ENCODE measurements around the gene LRRC25. TPM values are rescaled to one million over a fixed set of nuclear protein-coding genes. Genes with fewer than 3 reads are reported as not detected.

LRRC25 gene
- total RNA-seq (2013; cell fraction: nucleolus; rRNA removed): 14.5 and 19.3 TPM in 2 replicates
- total RNA-seq (2014; rRNA removed) (2.5 and 2.9 TPM in 2 replicates), total RNA-seq (2014; rRNA removed; fragmentation: Illumina TruSeq; extraction: Trizol) (1.1 TPM in 2 replicates), total RNA-seq (2021) (2.7 TPM in 2 replicates), polyA plus RNA-seq (2011; rRNA removed) (0.19 and 0.38 TPM in 2 replicates), polyA plus RNA-seq (2014; fragmentation: Illumina TruSeq; extraction: Trizol) (1.00 and 1.3 TPM in 2 replicates), polyA plus RNA-seq (2014; fragmentation: Nextera tagmentation; extraction: Ambion mirVana) (under 1 TPM; 0.50 to 0.53 TPM), polyA plus RNA-seq (2014; rRNA removed) (2.1 and 2.7 TPM in 2 replicates), polyA plus RNA-seq (2016; fragmentation: Nextera tagmentation; extraction: Ambion mirVana) (1 to 10 TPM; 1.2 to 1.6 TPM), polyA minus RNA-seq (2011; rRNA and poly(A)+ RNA removed) (0.44 and 1.1 TPM in 2 replicates), Bru-seq, nascent RNA (percentile 30 among the genes with signal in this experiment), BruChase-seq, experiment 1, labeled RNA remaining after a 6-hour chase (percentile 19 among the genes with signal in this experiment), BruChase-seq, experiment 2, labeled RNA remaining after a 2-hour chase (percentile 34 among the genes with signal in this experiment)
- 1.6 TPM for polyA plus RNA-seq (2011; ENCODE audit: low read depth)
- 0.55 and 0.87 TPM in 2 replicates for polyA plus RNA-seq (2011; cell fraction: cytosol; rRNA removed)
- 0.24 and 0.42 TPM in 2 replicates for polyA plus RNA-seq (2011; cell fraction: nucleus; rRNA removed)
- polyA plus RNA-seq (2012): 4.1 and 4.9 TPM in 2 replicates
- polyA minus RNA-seq (2011; cell fraction: cytosol; rRNA and poly(A)+ RNA removed): 0.67 TPM in 1 of 2 replicates, not detected in the other
- polyA minus RNA-seq (2011; cell fraction: nucleus; rRNA and poly(A)+ RNA removed): 0.73 and 0.86 TPM in 2 replicates
- long read RNA-seq, experiment 1: 0 reads
- long read RNA-seq, experiment 2: 0 reads

- Histone ChIP-seq H4K20me1 (ENCODE audit: control insufficient read depth, insufficient read depth) (no peaks in the 10 kb centered on the region), H2AFZ (ENCODE audit: control insufficient read depth, low read depth, low read length) (peak within 1 kb of the TSS; percentile 69), H3K4me3 (peak within 1 kb of the TSS; percentile 79), H3K36me3 (ENCODE audit: control insufficient read depth in 2 of 2, insufficient read depth in 2 of 2, low read length in 1 of 2) (no peaks in the 10 kb centered on the region), H3K27ac (ENCODE audit: control insufficient read depth, insufficient read depth) (no peak within 1 kb of the TSS), H3K4me2 (ENCODE audit: control insufficient read depth, insufficient read depth) (peak within 1 kb of the TSS; percentile 79), H3K79me2 (ENCODE audit: control insufficient read depth, insufficient read depth, low read length) (no peaks in the 10 kb centered on the region), H3K9me3 (replicated peaks; ENCODE audit: control insufficient read depth, insufficient read depth, low read length) (no peaks in the 10 kb centered on the region), H3K4me1 (ENCODE audit: control insufficient read depth, insufficient read depth, low read length) (peaks cover 38% of the 10 kb centered on the region), H3K27me3 (replicated peaks in 1 of 2; ENCODE audit: control insufficient read depth in 2 of 2, insufficient read depth in 2 of 2, low read length in 1 of 2) (no peaks in the 10 kb centered on the region), H3K9ac (ENCODE audit: control insufficient read depth, insufficient read depth, low read length) (peak within 1 kb of the TSS; percentile 19; the same call in 1 of the 2 replicates)
- FAIRE-seq (no peak), ATAC-seq (peak; percentile 88), DNase-seq (ENCODE audit: low read depth, low spot score) (no peak)
- ChIA-PET CTCF (interaction anchor here (0.6 to 5.8 kb wide), 5 partner anchors 7 to 58 kb away, joined by 3 to 67 read pairs (median 4); no protein-coding TSS in a partner anchor), SMC1A (ENCODE audit: uncharacterized antibody, unreplicated experiment) (interaction anchor here (1.3 to 1.8 kb wide), 3 partner anchors 9 to 119 kb away, joined by 3 to 10 read pairs (median 5); no protein-coding TSS in a partner anchor), POLR2A (interaction anchor here (1.0 to 1.8 kb wide), 3 partner anchors 9 to 116 kb away, joined by 3 to 6 read pairs (median 4); partner anchors contain the start of gene JUND), RAD21 (ENCODE audit: unreplicated experiment) (no interaction called here)
- 5% methylated on average over 33 of the region's 33 CpGs for WGBS (ENCODE audit: insufficient coverage, insufficient replicate concordance, low lambda C conversion rate, missing lambda C conversion rate)
- BruUV-seq (replicated peaks): no TSS peak
- intact Hi-C loops (cut with micrococcal nuclease; ENCODE audit: unreplicated experiment): no loop called here
- in situ Hi-C loops (cut with MboI): no loop called here
- TF ChIP-seq, protein P1, sequence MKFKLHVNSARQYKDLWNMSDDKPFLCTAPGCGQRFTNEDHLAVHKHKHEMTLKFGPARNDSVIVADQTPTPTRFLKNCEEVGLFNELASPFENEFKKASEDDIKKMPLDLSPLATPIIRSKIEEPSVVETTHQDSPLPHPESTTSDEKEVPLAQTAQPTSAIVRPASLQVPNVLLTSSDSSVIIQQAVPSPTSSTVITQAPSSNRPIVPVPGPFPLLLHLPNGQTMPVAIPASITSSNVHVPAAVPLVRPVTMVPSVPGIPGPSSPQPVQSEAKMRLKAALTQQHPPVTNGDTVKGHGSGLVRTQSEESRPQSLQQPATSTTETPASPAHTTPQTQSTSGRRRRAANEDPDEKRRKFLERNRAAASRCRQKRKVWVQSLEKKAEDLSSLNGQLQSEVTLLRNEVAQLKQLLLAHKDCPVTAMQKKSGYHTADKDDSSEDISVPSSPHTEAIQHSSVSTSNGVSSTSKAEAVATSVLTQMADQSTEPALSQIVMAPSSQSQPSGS (IDR thresholded peaks at IDR 0.05; ENCODE audit: low read length): no peak
- no peak for TF ChIP-seq CHD1 (IDR thresholded peaks at IDR 0.05; ENCODE audit: low read depth, low read length)
- no peak for TF ChIP-seq NFIC (IDR thresholded peaks at IDR 0.05; ENCODE audit: low read depth, low read length)
- TF ChIP-seq HCFC1 (IDR thresholded peaks at IDR 0.05; ENCODE audit: low read length): no peak
- no peak for TF ChIP-seq MYB (IDR thresholded peaks at IDR 0.05; ENCODE audit: borderline replicate concordance, low read depth, low read length)
- TF ChIP-seq MYC (IDR thresholded peaks at IDR 0.05; ENCODE audit: insufficient read depth, insufficient read length, insufficient replicate concordance, low read length, severe bottlenecking): no peak
- no peak for TF ChIP-seq CREB1 (IDR thresholded peaks at IDR 0.05; ENCODE audit: low read depth)
- no peak for TF ChIP-seq JUND (IDR thresholded peaks at IDR 0.05; ENCODE audit: low read depth, low read length)
- TF ChIP-seq CREM (IDR thresholded peaks at IDR 0.05; ENCODE audit: low read depth): no peak; the same call in 1 of the 2 replicates
- 0 out of 2 replicates have a peak, but pooled peaks have one; percentile 12 for TF ChIP-seq TCF12 (IDR thresholded peaks at IDR 0.05; ENCODE audit: low read depth, low read length)
- TF ChIP-seq, protein P2, sequence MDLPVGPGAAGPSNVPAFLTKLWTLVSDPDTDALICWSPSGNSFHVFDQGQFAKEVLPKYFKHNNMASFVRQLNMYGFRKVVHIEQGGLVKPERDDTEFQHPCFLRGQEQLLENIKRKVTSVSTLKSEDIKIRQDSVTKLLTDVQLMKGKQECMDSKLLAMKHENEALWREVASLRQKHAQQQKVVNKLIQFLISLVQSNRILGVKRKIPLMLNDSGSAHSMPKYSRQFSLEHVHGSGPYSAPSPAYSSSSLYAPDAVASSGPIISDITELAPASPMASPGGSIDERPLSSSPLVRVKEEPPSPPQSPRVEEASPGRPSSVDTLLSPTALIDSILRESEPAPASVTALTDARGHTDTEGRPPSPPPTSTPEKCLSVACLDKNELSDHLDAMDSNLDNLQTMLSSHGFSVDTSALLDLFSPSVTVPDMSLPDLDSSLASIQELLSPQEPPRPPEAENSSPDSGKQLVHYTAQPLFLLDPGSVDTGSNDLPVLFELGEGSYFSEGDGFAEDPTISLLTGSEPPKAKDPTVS (IDR thresholded peaks at IDR 0.05; ENCODE audit: low read depth, low read length): no peak
- TF ChIP-seq CHD4 (IDR thresholded peaks at IDR 0.05): no peak
- TF ChIP-seq ATF7 (IDR thresholded peaks at IDR 0.05; ENCODE audit: low read depth): peak; percentile 48; the same call in 1 of the 2 replicates
- TF ChIP-seq NFYA (IDR thresholded peaks at IDR 0.05; ENCODE audit: borderline replicate concordance, low read depth, low read length): no peak
- no peak for TF ChIP-seq MTA2 (IDR thresholded peaks at IDR 0.05; ENCODE audit: low read depth)
- peak in 1 of 2 experiments; percentile 29; a peak in 1 of 4 replicates for TF ChIP-seq BHLHE40 (IDR thresholded peaks at IDR 0.05; ENCODE audit: borderline replicate concordance in 1 of 2, low read depth in 2 of 2, low read length in 1 of 2)
- no peak for TF ChIP-seq ZNF274 (IDR thresholded peaks at IDR 0.05; ENCODE audit: insufficient read depth, insufficient read length)
These were observed at the start of gene LRRC25 for GRCh38 chr19:18397242-18398202. Gene LRRC25, minus strand, starts transcription at chr19:18397622. Its CDS starts 659 bp downstream, at chr19:18396963.
